Upper lobe of left lung (tissue), 4 donors: ENCODE results near the gene SIX6.

Experiments
- EP300 ChIP-seq, 4 donors: sonication (generic); formaldehyde crosslinking; IDR thresholded peaks; one replicate each; pipeline ENCODE4 v1.5.1; 2017; ENCODE audit warnings: antibody characterized with exemption in 4 of 4, control low read depth in 2 of 4
- POLR2A ChIP-seq, 4 donors: fragments of 450-650 bp; IDR thresholded peaks; one replicate each; pipeline ENCODE4 v1.5.1; 2016 to 2017; ENCODE audit warnings: antibody characterized with exemption in 4 of 4, mild to moderate bottlenecking in 2 of 4
- POLR2AphosphoS5 ChIP-seq, 2 donors: sonication (generic); formaldehyde crosslinking; IDR thresholded peaks; one replicate each; pipeline ENCODE4 v1.5.1; 2017; ENCODE audit warnings: antibody characterized with exemption in 2 of 2
- TF ChIP-seq, protein P1 (sequence below), 6 experiments: fragments of 450-650 bp in 4 of 6; fragments of 200-600 bp in 2 of 6; sonication (generic) in 2 of 6; IDR thresholded peaks; one replicate each; pipeline ENCODE4 v1.5.1; 2016 to 2019; ENCODE audit warnings: antibody characterized with exemption in 6 of 6

DNA sequence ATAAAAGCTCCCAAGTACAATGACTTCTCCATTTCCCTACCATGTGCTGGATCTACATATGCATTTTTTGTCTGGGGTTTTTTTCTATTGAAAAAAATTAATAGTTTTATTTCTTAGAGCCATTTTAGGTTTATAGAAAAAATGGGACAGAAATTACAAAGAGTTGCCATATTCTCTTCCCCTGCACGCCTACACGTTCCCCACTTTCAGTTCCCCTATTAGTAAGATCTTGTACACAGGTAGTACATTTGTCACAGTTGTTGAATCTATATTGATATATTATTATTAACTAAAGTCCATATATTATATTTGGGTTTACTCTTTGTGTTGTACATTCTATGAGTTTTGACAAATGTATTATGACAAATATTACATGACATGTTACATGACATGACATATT, 35.7 kb downstream of the SIX6 start:
- TF ChIP-seq, protein P1, sequence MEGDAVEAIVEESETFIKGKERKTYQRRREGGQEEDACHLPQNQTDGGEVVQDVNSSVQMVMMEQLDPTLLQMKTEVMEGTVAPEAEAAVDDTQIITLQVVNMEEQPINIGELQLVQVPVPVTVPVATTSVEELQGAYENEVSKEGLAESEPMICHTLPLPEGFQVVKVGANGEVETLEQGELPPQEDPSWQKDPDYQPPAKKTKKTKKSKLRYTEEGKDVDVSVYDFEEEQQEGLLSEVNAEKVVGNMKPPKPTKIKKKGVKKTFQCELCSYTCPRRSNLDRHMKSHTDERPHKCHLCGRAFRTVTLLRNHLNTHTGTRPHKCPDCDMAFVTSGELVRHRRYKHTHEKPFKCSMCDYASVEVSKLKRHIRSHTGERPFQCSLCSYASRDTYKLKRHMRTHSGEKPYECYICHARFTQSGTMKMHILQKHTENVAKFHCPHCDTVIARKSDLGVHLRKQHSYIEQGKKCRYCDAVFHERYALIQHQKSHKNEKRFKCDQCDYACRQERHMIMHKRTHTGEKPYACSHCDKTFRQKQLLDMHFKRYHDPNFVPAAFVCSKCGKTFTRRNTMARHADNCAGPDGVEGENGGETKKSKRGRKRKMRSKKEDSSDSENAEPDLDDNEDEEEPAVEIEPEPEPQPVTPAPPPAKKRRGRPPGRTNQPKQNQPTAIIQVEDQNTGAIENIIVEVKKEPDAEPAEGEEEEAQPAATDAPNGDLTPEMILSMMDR (IDR thresholded peaks at IDR 0.05): no peak
- TF ChIP-seq POLR2A (IDR thresholded peaks at IDR 0.05): no peak
- TF ChIP-seq POLR2AphosphoS5 (IDR thresholded peaks at IDR 0.05): no peak
- no peak for TF ChIP-seq EP300 (IDR thresholded peaks at IDR 0.05)
